WTC11 (cell line): ENCODE measurements around the gene ABHD1. TPM values are rescaled to one million over a fixed set of nuclear protein-coding genes. Genes with fewer than 3 reads are reported as not detected.

ENCODE experiments used
- ATAC-seq: fragments of 200-7000 bp; cut with Tn5 transposase; 2 replicates; pipeline ENCODE4 v1.10.0; 2021; ENCODE audit warnings: mild to moderate bottlenecking, moderate library complexity
- CTCF ChIA-PET: fragments of 300-600 bp; sonication (Branson Sonifier 250); formaldehyde crosslinking; loops from one replicate; lab custom pipeline; 2021; ENCODE audit warnings: antibody characterized with exemption; lab: Charles Lee
- POLR2A ChIA-PET: fragments of 350-600 bp; sonication (Branson Sonifier 250); formaldehyde crosslinking; loops from one replicate; lab custom pipeline; 2021; ENCODE audit warnings: antibody characterized with exemption; lab: Charles Lee
- DNase-seq: peaks from one replicate; pipeline ENCODE4 v3.0.0; 2021; ENCODE audit warnings: low spot score
- H3K27ac Mint-ChIP-seq: 2 replicates; pipeline ENCODE4 v1.8.0; 2021; ENCODE audit warnings: mixed read lengths
- H3K27me3 Mint-ChIP-seq: 2 replicates; pipeline ENCODE4 v1.8.0; 2021; ENCODE audit warnings: low read depth, mild to moderate bottlenecking, moderate library complexity, mixed read lengths
- H3K36me3 Mint-ChIP-seq: 2 replicates; pipeline ENCODE4 v1.8.0; 2021; ENCODE audit warnings: mixed read lengths
- H3K4me1 Mint-ChIP-seq: 2 replicates; pipeline ENCODE4 v1.8.0; 2022; ENCODE audit warnings: mixed read lengths
- H3K4me3 Mint-ChIP-seq: 2 replicates; pipeline ENCODE4 v1.8.0; 2021; ENCODE audit warnings: mild to moderate bottlenecking, moderate library complexity, mixed read lengths
- H3K9me3 Mint-ChIP-seq: 2 replicates; pipeline ENCODE4 v1.8.0; 2021; ENCODE audit warnings: mixed read lengths
- EMX1 ChIP-seq: fragments of 250-450 bp; sonication (Bioruptor Pico); IDR thresholded peaks from 2 replicates; pipeline ENCODE4 v1.8.0; 2021; ENCODE audit warnings: mild to moderate bottlenecking
- ETV6 ChIP-seq: sonication (generic); formaldehyde crosslinking; IDR thresholded peaks from 2 replicates; pipeline ENCODE4 v1.8.1; 2022; ENCODE audit warnings: mild to moderate bottlenecking, missing genetic modification reagents
- HMGA2 ChIP-seq: fragments of 250-450 bp; sonication (Bioruptor Pico); IDR thresholded peaks from 2 replicates; pipeline ENCODE4 v1.4.0; 2021; ENCODE audit warnings: mild to moderate bottlenecking, moderate library complexity
- JAZF1 ChIP-seq: fragments of 250-450 bp; sonication (Bioruptor Pico); IDR thresholded peaks from 2 replicates; pipeline ENCODE4 v1.9.0; 2021; ENCODE audit warnings: moderate library complexity, mild to moderate bottlenecking, inconsistent platforms
- MYBL2 ChIP-seq: sonication (generic); formaldehyde crosslinking; IDR thresholded peaks from 2 replicates; pipeline ENCODE4 v1.8.1; 2023; ENCODE audit warnings: mild to moderate bottlenecking, moderate library complexity, missing genetic modification reagents
- NR1H2 ChIP-seq: sonication (generic); formaldehyde crosslinking; IDR thresholded peaks from 2 replicates; pipeline ENCODE4 v1.9.0; 2021; ENCODE audit warnings: mild to moderate bottlenecking, moderate library complexity, missing genetic modification reagents
- OVOL2 ChIP-seq: fragments of 250-450 bp; sonication (Bioruptor Pico); IDR thresholded peaks from 2 replicates; pipeline ENCODE4 v1.9.0; 2021; ENCODE audit warnings: mild to moderate bottlenecking, borderline replicate concordance
- ZNF219 ChIP-seq: sonication (generic); formaldehyde crosslinking; IDR thresholded peaks from 2 replicates; pipeline ENCODE4 v1.8.0; 2023; ENCODE audit warnings: missing genetic modification reagents, mild to moderate bottlenecking, borderline replicate concordance
- ZNF263 ChIP-seq: sonication (generic); formaldehyde crosslinking; IDR thresholded peaks from 2 replicates; pipeline ENCODE4 v1.8.1; 2022; ENCODE audit warnings: low read depth, mild to moderate bottlenecking, moderate library complexity, missing genetic modification reagents
- ZNF671 ChIP-seq: fragments of 250-450 bp; sonication (Bioruptor Pico); IDR thresholded peaks from 2 replicates; pipeline ENCODE4 v1.8.0; 2021; ENCODE audit warnings: mild to moderate bottlenecking
- total RNA-seq: library from RNA; stranded (reverse); gene quantifications from 3 replicates; pipeline ENCODE4 v1.2.3, GENCODE V29; 2021
- TF ChIP-seq, protein P1 (sequence below): fragments of 250-450 bp; sonication (Bioruptor Pico); IDR thresholded peaks from 2 replicates; pipeline ENCODE4 v1.8.0; 2021; ENCODE audit warnings: mild to moderate bottlenecking
- TF ChIP-seq, protein P2 (sequence below): sonication (generic); formaldehyde crosslinking; IDR thresholded peaks from 2 replicates; pipeline ENCODE4 v1.8.1; 2023; ENCODE audit warnings: mild to moderate bottlenecking, missing genetic modification reagents
- TF ChIP-seq, protein P3 (sequence below): sonication (generic); formaldehyde crosslinking; IDR thresholded peaks from 2 replicates; pipeline ENCODE4 v1.8.1; 2022; ENCODE audit warnings: low read depth, mild to moderate bottlenecking, moderate library complexity, missing genetic modification reagents, borderline replicate concordance
- TF ChIP-seq, protein P4 (sequence below): sonication (generic); formaldehyde crosslinking; IDR thresholded peaks from 2 replicates; pipeline ENCODE4 v1.8.0; 2023; ENCODE audit warnings: missing genetic modification reagents, mild to moderate bottlenecking, borderline replicate concordance
- TF ChIP-seq, protein P5 (sequence below): sonication (generic); formaldehyde crosslinking; conservative IDR thresholded peaks from 2 replicates; pipeline ENCODE4 v1.8.1; 2023; ENCODE audit warnings: mild to moderate bottlenecking, low read depth, missing genetic modification reagents, moderate library complexity

ABHD1 gene
- total RNA-seq, 1 experiment from 2014 or later = 0.31 TPM

DNA sequence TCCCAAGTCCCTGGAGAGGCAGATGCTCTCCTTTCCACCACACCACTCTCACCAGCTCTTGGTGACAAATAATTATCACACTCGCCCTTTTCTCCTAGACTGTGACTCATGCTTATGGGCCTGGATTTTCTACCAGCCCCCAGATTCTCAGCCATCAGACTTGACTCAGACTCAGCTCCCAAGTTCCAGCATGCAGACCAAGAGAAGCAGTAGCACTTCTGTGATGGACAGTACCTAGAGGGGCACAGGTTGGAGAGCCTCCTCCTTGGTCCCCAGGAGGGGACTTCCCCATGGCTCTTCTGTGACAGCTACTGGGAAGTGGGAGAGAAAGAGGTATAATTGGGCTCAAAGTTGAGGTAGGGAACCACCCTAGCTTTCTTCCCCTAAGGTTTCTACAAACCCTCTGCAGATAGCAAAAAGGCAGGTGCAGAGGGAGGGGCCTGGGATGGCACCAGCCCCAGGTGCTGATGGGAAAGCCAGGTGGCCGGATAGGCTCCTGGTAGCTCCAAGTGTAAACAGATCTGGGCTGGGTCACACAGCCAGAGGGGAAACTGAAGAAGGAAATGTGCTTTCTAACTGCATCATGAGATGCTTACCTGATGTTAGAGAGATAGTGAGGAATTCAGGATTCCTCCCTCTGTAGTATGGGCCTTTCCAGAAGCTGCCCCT, 29.3 kb downstream of the ABHD1 start:
- POLR2A ChIA-PET = interaction anchor here (0.6 kb wide), 1 partner anchor 26 kb away, joined by 3 read pairs; no protein-coding TSS in a partner anchor
- no peak for DNase-seq
- Mint-ChIP-seq H3K27ac (no peak overlapping the region), H3K27me3 (no peaks in the 10 kb centered on the region), H3K36me3 (no peaks in the 10 kb centered on the region), H3K9me3 (no peaks in the 10 kb centered on the region), H3K4me1 (no peaks in the 10 kb centered on the region), H3K4me3 (no peak overlapping the region)
- TF ChIP-seq, protein P1, sequence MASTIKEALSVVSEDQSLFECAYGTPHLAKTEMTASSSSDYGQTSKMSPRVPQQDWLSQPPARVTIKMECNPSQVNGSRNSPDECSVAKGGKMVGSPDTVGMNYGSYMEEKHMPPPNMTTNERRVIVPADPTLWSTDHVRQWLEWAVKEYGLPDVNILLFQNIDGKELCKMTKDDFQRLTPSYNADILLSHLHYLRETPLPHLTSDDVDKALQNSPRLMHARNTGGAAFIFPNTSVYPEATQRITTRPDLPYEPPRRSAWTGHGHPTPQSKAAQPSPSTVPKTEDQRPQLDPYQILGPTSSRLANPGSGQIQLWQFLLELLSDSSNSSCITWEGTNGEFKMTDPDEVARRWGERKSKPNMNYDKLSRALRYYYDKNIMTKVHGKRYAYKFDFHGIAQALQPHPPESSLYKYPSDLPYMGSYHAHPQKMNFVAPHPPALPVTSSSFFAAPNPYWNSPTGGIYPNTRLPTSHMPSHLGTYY (CRISPR knock-in tag) = no peak
- no peak for TF ChIP-seq ZNF219 (CRISPR knock-in tag)
- TF ChIP-seq, protein P2, sequence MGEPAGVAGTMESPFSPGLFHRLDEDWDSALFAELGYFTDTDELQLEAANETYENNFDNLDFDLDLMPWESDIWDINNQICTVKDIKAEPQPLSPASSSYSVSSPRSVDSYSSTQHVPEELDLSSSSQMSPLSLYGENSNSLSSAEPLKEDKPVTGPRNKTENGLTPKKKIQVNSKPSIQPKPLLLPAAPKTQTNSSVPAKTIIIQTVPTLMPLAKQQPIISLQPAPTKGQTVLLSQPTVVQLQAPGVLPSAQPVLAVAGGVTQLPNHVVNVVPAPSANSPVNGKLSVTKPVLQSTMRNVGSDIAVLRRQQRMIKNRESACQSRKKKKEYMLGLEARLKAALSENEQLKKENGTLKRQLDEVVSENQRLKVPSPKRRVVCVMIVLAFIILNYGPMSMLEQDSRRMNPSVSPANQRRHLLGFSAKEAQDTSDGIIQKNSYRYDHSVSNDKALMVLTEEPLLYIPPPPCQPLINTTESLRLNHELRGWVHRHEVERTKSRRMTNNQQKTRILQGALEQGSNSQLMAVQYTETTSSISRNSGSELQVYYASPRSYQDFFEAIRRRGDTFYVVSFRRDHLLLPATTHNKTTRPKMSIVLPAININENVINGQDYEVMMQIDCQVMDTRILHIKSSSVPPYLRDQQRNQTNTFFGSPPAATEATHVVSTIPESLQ (CRISPR knock-in tag) = no peak
- no peak for TF ChIP-seq OVOL2 (CRISPR knock-in tag)
- TF ChIP-seq, protein P3, sequence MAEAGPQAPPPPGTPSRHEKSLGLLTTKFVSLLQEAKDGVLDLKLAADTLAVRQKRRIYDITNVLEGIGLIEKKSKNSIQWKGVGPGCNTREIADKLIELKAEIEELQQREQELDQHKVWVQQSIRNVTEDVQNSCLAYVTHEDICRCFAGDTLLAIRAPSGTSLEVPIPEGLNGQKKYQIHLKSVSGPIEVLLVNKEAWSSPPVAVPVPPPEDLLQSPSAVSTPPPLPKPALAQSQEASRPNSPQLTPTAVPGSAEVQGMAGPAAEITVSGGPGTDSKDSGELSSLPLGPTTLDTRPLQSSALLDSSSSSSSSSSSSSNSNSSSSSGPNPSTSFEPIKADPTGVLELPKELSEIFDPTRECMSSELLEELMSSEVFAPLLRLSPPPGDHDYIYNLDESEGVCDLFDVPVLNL (CRISPR knock-in tag) = no peak
- TF ChIP-seq, protein P4, sequence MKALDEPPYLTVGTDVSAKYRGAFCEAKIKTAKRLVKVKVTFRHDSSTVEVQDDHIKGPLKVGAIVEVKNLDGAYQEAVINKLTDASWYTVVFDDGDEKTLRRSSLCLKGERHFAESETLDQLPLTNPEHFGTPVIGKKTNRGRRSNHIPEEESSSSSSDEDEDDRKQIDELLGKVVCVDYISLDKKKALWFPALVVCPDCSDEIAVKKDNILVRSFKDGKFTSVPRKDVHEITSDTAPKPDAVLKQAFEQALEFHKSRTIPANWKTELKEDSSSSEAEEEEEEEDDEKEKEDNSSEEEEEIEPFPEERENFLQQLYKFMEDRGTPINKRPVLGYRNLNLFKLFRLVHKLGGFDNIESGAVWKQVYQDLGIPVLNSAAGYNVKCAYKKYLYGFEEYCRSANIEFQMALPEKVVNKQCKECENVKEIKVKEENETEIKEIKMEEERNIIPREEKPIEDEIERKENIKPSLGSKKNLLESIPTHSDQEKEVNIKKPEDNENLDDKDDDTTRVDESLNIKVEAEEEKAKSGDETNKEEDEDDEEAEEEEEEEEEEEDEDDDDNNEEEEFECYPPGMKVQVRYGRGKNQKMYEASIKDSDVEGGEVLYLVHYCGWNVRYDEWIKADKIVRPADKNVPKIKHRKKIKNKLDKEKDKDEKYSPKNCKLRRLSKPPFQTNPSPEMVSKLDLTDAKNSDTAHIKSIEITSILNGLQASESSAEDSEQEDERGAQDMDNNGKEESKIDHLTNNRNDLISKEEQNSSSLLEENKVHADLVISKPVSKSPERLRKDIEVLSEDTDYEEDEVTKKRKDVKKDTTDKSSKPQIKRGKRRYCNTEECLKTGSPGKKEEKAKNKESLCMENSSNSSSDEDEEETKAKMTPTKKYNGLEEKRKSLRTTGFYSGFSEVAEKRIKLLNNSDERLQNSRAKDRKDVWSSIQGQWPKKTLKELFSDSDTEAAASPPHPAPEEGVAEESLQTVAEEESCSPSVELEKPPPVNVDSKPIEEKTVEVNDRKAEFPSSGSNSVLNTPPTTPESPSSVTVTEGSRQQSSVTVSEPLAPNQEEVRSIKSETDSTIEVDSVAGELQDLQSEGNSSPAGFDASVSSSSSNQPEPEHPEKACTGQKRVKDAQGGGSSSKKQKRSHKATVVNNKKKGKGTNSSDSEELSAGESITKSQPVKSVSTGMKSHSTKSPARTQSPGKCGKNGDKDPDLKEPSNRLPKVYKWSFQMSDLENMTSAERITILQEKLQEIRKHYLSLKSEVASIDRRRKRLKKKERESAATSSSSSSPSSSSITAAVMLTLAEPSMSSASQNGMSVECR (CRISPR knock-in tag) = no peak
- TF ChIP-seq, protein P5, sequence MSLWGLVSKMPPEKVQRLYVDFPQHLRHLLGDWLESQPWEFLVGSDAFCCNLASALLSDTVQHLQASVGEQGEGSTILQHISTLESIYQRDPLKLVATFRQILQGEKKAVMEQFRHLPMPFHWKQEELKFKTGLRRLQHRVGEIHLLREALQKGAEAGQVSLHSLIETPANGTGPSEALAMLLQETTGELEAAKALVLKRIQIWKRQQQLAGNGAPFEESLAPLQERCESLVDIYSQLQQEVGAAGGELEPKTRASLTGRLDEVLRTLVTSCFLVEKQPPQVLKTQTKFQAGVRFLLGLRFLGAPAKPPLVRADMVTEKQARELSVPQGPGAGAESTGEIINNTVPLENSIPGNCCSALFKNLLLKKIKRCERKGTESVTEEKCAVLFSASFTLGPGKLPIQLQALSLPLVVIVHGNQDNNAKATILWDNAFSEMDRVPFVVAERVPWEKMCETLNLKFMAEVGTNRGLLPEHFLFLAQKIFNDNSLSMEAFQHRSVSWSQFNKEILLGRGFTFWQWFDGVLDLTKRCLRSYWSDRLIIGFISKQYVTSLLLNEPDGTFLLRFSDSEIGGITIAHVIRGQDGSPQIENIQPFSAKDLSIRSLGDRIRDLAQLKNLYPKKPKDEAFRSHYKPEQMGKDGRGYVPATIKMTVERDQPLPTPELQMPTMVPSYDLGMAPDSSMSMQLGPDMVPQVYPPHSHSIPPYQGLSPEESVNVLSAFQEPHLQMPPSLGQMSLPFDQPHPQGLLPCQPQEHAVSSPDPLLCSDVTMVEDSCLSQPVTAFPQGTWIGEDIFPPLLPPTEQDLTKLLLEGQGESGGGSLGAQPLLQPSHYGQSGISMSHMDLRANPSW (CRISPR knock-in tag) = no peak
- TF ChIP-seq JAZF1 = no peak
- no peak for TF ChIP-seq ZNF263 (CRISPR knock-in tag)
- no peak for TF ChIP-seq MYBL2
- TF ChIP-seq ZNF671 (CRISPR knock-in tag) = no peak
- no peak for TF ChIP-seq ETV6 (CRISPR knock-in tag)
- no peak for TF ChIP-seq NR1H2 (CRISPR knock-in tag)
- no peak for TF ChIP-seq HMGA2 (CRISPR knock-in tag)
- TF ChIP-seq EMX1 = no peak
- CTCF ChIA-PET = interaction anchor here (1.0 to 3.2 kb wide), 5 partner anchors 12 to 38 kb away, joined by 3 to 22 read pairs (median 15); partner anchors contain the start of gene PREB
- no peak for ATAC-seq
